Gastroesophageal sphincter (tissue), 3 donors: Measurements from ENCODE around the gene NAA38.

ENCODE experiments used
- EP300 ChIP-seq: sonication (generic); formaldehyde crosslinking; IDR thresholded peaks from one replicate; pipeline ENCODE4 v1.6.1; 2017; ENCODE audit warnings: antibody characterized with exemption, mild to moderate bottlenecking
- POLR2A ChIP-seq, 2 donors: fragments of 450-650 bp; IDR thresholded peaks; one replicate each; pipeline ENCODE4 v1.6.1; 2017; ENCODE audit warnings: antibody characterized with exemption in 2 of 2, mild to moderate bottlenecking in 2 of 2, moderate library complexity in 1 of 2
- TF ChIP-seq, protein P1 (sequence below), 4 experiments: fragments of 200-600 bp in 2 of 4; fragments of 450-650 bp in 2 of 4; sonication (generic) in 1 of 4; IDR thresholded peaks; one replicate each; pipeline ENCODE4 v1.5.1; 2017 to 2019; ENCODE audit warnings: antibody characterized with exemption in 4 of 4, mild to moderate bottlenecking in 2 of 4, moderate library complexity in 2 of 4

DNA sequence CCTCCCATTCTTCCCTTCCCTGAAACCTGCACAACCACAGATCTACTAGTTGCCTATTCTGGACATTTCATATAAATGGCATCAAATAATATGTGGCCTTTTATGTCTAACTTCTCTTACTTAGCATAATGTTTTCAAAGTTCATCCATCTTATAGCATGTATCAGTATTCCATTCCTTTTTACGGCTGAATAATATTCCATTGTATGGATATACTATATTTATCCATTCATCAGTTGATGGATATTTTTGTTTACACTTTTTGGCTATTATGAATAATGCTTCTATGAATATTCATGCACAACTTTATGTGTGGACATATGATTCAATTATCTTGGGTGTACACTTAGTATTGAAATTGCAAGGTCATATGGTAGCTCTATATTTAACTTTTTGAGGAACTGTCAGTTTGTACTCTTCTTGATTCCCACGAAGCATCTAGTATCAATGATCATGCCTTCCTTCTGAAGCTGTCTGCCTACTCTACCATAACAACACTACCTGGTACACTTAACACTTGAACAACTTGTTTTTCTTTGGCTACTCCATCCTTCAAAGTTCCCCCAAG, 18.5 kb upstream of the NAA38 start:
- TF ChIP-seq POLR2A (IDR thresholded peaks at IDR 0.05) = no peak
- no peak for TF ChIP-seq EP300
- TF ChIP-seq, protein P1, sequence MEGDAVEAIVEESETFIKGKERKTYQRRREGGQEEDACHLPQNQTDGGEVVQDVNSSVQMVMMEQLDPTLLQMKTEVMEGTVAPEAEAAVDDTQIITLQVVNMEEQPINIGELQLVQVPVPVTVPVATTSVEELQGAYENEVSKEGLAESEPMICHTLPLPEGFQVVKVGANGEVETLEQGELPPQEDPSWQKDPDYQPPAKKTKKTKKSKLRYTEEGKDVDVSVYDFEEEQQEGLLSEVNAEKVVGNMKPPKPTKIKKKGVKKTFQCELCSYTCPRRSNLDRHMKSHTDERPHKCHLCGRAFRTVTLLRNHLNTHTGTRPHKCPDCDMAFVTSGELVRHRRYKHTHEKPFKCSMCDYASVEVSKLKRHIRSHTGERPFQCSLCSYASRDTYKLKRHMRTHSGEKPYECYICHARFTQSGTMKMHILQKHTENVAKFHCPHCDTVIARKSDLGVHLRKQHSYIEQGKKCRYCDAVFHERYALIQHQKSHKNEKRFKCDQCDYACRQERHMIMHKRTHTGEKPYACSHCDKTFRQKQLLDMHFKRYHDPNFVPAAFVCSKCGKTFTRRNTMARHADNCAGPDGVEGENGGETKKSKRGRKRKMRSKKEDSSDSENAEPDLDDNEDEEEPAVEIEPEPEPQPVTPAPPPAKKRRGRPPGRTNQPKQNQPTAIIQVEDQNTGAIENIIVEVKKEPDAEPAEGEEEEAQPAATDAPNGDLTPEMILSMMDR (IDR thresholded peaks at IDR 0.05) = no peak
